ENCODE measurements around the gene TRIM47. TPM values are rescaled to one million over a fixed set of nuclear protein-coding genes. Genes with fewer than 3 reads are reported as not detected.

TRIM47 gene
- total and polyA plus RNA-seq, 2 of the 13 experiments (the other 11 are each of a cell fraction or from before 2014, with no cell fraction given): 33.5 to 82.0 TPM

- no peak for TF ChIP-seq ZFYVE20 (CRISPR knock-in tag; IDR thresholded peaks at IDR 0.05; ENCODE audit: borderline replicate concordance, low read depth)
- no peak for TF ChIP-seq ZNF674 (CRISPR knock-in tag; IDR thresholded peaks at IDR 0.05; ENCODE audit: low read depth)
- TF ChIP-seq THAP11 (CRISPR knock-in tag; IDR thresholded peaks at IDR 0.05): peak; percentile 94
- TF ChIP-seq MTA1 (CRISPR knock-in tag; IDR thresholded peaks at IDR 0.05; ENCODE audit: borderline replicate concordance): peak; percentile 80
- peak; percentile 78; the same call in 1 of the 2 replicates for TF ChIP-seq TIGD3 (CRISPR knock-in tag; IDR thresholded peaks at IDR 0.05; ENCODE audit: borderline replicate concordance)
- no peak; the same call in 1 of the 2 replicates for TF ChIP-seq ZFP37 (CRISPR knock-in tag; IDR thresholded peaks at IDR 0.05; ENCODE audit: borderline replicate concordance)
- 0 out of 2 replicates have a peak, but pooled peaks have one; percentile 41 for TF ChIP-seq ZNF354B (CRISPR knock-in tag; IDR thresholded peaks at IDR 0.05)
- TF ChIP-seq EED (CRISPR knock-in tag; IDR thresholded peaks at IDR 0.05): peak; percentile 22; the same call in 1 of the 2 replicates
- TF ChIP-seq, protein P1, sequence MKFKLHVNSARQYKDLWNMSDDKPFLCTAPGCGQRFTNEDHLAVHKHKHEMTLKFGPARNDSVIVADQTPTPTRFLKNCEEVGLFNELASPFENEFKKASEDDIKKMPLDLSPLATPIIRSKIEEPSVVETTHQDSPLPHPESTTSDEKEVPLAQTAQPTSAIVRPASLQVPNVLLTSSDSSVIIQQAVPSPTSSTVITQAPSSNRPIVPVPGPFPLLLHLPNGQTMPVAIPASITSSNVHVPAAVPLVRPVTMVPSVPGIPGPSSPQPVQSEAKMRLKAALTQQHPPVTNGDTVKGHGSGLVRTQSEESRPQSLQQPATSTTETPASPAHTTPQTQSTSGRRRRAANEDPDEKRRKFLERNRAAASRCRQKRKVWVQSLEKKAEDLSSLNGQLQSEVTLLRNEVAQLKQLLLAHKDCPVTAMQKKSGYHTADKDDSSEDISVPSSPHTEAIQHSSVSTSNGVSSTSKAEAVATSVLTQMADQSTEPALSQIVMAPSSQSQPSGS (CRISPR knock-in tag; IDR thresholded peaks at IDR 0.05): peak; percentile 96
- TF ChIP-seq ZBTB42 (CRISPR knock-in tag; IDR thresholded peaks at IDR 0.05): 0 out of 2 replicates have a peak, but pooled peaks have one; percentile 33
- TF ChIP-seq ZNF598 (CRISPR knock-in tag; IDR thresholded peaks at IDR 0.05; ENCODE audit: borderline replicate concordance): peak; percentile 93
- peak; percentile 94 for TF ChIP-seq ZNF331 (CRISPR knock-in tag; IDR thresholded peaks at IDR 0.05)
- TF ChIP-seq RELA (CRISPR knock-in tag; IDR thresholded peaks at IDR 0.05): peak; percentile 98
- peak; percentile 81; the same call in 1 of the 2 replicates for TF ChIP-seq REL (CRISPR knock-in tag; conservative IDR thresholded peaks at IDR 0.05)
- no peak for TF ChIP-seq MAFF (IDR thresholded peaks at IDR 0.05; ENCODE audit: low read depth, low read length)
- peak; percentile 80 for TF ChIP-seq MIER2 (CRISPR knock-in tag; IDR thresholded peaks at IDR 0.05)
- no peak for TF ChIP-seq NPAS2 (CRISPR knock-in tag; IDR thresholded peaks at IDR 0.05; ENCODE audit: borderline replicate concordance)
- TF ChIP-seq, protein P2, sequence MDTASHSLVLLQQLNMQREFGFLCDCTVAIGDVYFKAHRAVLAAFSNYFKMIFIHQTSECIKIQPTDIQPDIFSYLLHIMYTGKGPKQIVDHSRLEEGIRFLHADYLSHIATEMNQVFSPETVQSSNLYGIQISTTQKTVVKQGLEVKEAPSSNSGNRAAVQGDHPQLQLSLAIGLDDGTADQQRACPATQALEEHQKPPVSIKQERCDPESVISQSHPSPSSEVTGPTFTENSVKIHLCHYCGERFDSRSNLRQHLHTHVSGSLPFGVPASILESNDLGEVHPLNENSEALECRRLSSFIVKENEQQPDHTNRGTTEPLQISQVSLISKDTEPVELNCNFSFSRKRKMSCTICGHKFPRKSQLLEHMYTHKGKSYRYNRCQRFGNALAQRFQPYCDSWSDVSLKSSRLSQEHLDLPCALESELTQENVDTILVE (CRISPR knock-in tag; IDR thresholded peaks at IDR 0.05): peak; percentile 98
- TF ChIP-seq ARID2 (CRISPR knock-in tag; IDR thresholded peaks at IDR 0.05; ENCODE audit: borderline replicate concordance): peak; percentile 94
- peak; percentile 91 for TF ChIP-seq TEAD3 (CRISPR knock-in tag; optimal IDR thresholded peaks at IDR 0.05; ENCODE audit: borderline replicate concordance)
- TF ChIP-seq, protein P3, sequence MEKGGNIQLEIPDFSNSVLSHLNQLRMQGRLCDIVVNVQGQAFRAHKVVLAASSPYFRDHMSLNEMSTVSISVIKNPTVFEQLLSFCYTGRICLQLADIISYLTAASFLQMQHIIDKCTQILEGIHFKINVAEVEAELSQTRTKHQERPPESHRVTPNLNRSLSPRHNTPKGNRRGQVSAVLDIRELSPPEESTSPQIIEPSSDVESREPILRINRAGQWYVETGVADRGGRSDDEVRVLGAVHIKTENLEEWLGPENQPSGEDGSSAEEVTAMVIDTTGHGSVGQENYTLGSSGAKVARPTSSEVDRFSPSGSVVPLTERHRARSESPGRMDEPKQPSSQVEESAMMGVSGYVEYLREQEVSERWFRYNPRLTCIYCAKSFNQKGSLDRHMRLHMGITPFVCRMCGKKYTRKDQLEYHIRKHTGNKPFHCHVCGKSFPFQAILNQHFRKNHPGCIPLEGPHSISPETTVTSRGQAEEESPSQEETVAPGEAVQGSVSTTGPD (CRISPR knock-in tag; IDR thresholded peaks at IDR 0.05): peak; percentile 83
- TF ChIP-seq PHF20 (CRISPR knock-in tag; IDR thresholded peaks at IDR 0.05): peak; percentile 82
- TF ChIP-seq ZC3H4 (CRISPR knock-in tag; IDR thresholded peaks at IDR 0.05; ENCODE audit: borderline replicate concordance): no peak
Observed at GRCh38 chr17:75904749-75905521, 26.6 kb upstream of the TRIM47 start, which contains the start of gene MRPL38 (continued).

Measured in HepG2 (cell line).